ENCODE data around the gene CFAP61. TPM values are rescaled to one million over a fixed set of nuclear protein-coding genes. Genes with fewer than 3 reads are reported as not detected.

Gene CFAP61
- polyA plus RNA-seq, 1 of the 3 experiments (the other 2 are of a cell fraction), result 0.26 TPM

GRCh38 chr20:20396794-20397193 is 344.5 kb downstream of the CFAP61 start:
- POLR2A ChIA-PET, result no interaction called here
- H2AFZ ChIP-seq (ENCODE audit: low read depth), result no peak overlapping the region
- H3K9ac ChIP-seq, result no peak overlapping the region
- DNase-seq, result no peak
- WGBS (ENCODE audit: low lambda C conversion rate), result 87% methylated on average over 3 of the region's 3 CpGs
- no peaks in the 10 kb centered on the region for H3K4me1 ChIP-seq (ENCODE audit: control insufficient read depth in 1 of 2, insufficient read depth in 2 of 2, low read depth in 1 of 2, low read length in 1 of 2)
- no peak overlapping the region for H3K27ac ChIP-seq (ENCODE audit: low read depth in 2 of 2, low read length in 1 of 2)
- H3K36me3 ChIP-seq (replicated peaks in 1 of 2; ENCODE audit: control insufficient read depth in 1 of 2, insufficient read depth in 2 of 2, low read length in 1 of 2), result no peaks in the 10 kb centered on the region
- H3K27me3 ChIP-seq (ENCODE audit: insufficient read depth), result no peaks in the 10 kb centered on the region
- TF ChIP-seq MAX (IDR thresholded peaks at IDR 0.05; ENCODE audit: low read depth), result no peak
- no peak for TF ChIP-seq GABPA (IDR thresholded peaks at IDR 0.05; ENCODE audit: low read depth)
- no peak for TF ChIP-seq PBX3 (IDR thresholded peaks at IDR 0.05)
- TF ChIP-seq TCF12 (IDR thresholded peaks at IDR 0.05), result no peak
- no peak for TF ChIP-seq GATA2 (CRISPR knock-in tag; IDR thresholded peaks at IDR 0.05)
- no peak for TF ChIP-seq RCOR1 (IDR thresholded peaks at IDR 0.05; ENCODE audit: low read length)
- TF ChIP-seq SIN3A (IDR thresholded peaks at IDR 0.05; ENCODE audit: borderline replicate concordance, low read depth, low read length), result no peak
- TF ChIP-seq MXI1 (IDR thresholded peaks at IDR 0.05; ENCODE audit: low read depth, low read length), result no peak
- no peak for TF ChIP-seq EZH2phosphoT487 (IDR thresholded peaks at IDR 0.05; ENCODE audit: borderline replicate concordance, low read depth)
- TF ChIP-seq RFX5 (IDR thresholded peaks at IDR 0.05; ENCODE audit: low read length), result no peak
- no peaks in the 10 kb centered on the region for H3F3A ChIP-seq (replicated peaks; ENCODE audit: insufficient read depth)
- no peaks in the 10 kb centered on the region for H3K9me3 ChIP-seq
- no peaks in the 10 kb centered on the region for H3K79me2 ChIP-seq (ENCODE audit: insufficient read depth)
- no peaks in the 10 kb centered on the region for H3K9me2 ChIP-seq
- no peak overlapping the region for H3K4me3 ChIP-seq (ENCODE audit: low read depth in 2 of 2, low read length in 1 of 2)
- no peaks in the 10 kb centered on the region for H4K20me1 ChIP-seq (ENCODE audit: insufficient read depth)
- CTCF ChIA-PET, result interaction anchor here (1.0 to 1.5 kb wide), 2 partner anchors 29 to 197 kb away, joined by 4 to 5 read pairs; no protein-coding TSS in a partner anchor
- no peak overlapping the region for H3K4me2 ChIP-seq

- WGBS (ENCODE audit: low lambda C conversion rate), result 88% methylated on average over 6 of the region's 7 CpGs
- ChIA-PET CTCF (no interaction called here), POLR2A (no interaction called here)
- Histone ChIP-seq H3K4me1 (ENCODE audit: control insufficient read depth in 1 of 2, insufficient read depth in 2 of 2, low read depth in 1 of 2, low read length in 1 of 2) (no peaks in the 10 kb centered on the region), H3K79me2 (ENCODE audit: insufficient read depth) (no peaks in the 10 kb centered on the region), H3K9ac (no peak overlapping the region), H3K27me3 (ENCODE audit: insufficient read depth) (no peaks in the 10 kb centered on the region), H3F3A (replicated peaks; ENCODE audit: insufficient read depth) (no peaks in the 10 kb centered on the region), H3K27ac (ENCODE audit: low read depth in 2 of 2, low read length in 1 of 2) (no peak overlapping the region), H4K20me1 (ENCODE audit: insufficient read depth) (no peaks in the 10 kb centered on the region), H3K4me3 (ENCODE audit: low read depth in 2 of 2, low read length in 1 of 2) (no peak overlapping the region), H3K9me3 (no peaks in the 10 kb centered on the region), H2AFZ (ENCODE audit: low read depth) (no peak overlapping the region), H3K9me2 (no peaks in the 10 kb centered on the region), H3K36me3 (replicated peaks in 1 of 2; ENCODE audit: control insufficient read depth in 1 of 2, insufficient read depth in 2 of 2, low read length in 1 of 2) (no peaks in the 10 kb centered on the region), H3K4me2 (no peak overlapping the region)
- DNase-seq, result no peak
- TF ChIP-seq ZBTB33 (IDR thresholded peaks at IDR 0.05; ENCODE audit: borderline replicate concordance, low read depth), result no peak
- no peak for TF ChIP-seq TEAD4 (IDR thresholded peaks at IDR 0.05; ENCODE audit: borderline replicate concordance, insufficient read depth)
- TF ChIP-seq NFIC (IDR thresholded peaks at IDR 0.05; ENCODE audit: borderline replicate concordance), result no peak
- TF ChIP-seq USF2 (IDR thresholded peaks at IDR 0.05; ENCODE audit: borderline replicate concordance, low read depth, low read length), result no peak
- no peak for TF ChIP-seq EP300 (IDR thresholded peaks at IDR 0.05; ENCODE audit: borderline replicate concordance in 1 of 2, low read depth in 1 of 2, low read length in 1 of 2)
- no peak for TF ChIP-seq IRF3 (IDR thresholded peaks at IDR 0.05; ENCODE audit: low read depth, low read length)
- TF ChIP-seq SIN3A (IDR thresholded peaks at IDR 0.05; ENCODE audit: borderline replicate concordance, low read depth, low read length), result no peak
- no peak for TF ChIP-seq REST (IDR thresholded peaks at IDR 0.05; ENCODE audit: low read depth, low read length)
- TF ChIP-seq ELF1 (IDR thresholded peaks at IDR 0.05), result no peak
- no peak for TF ChIP-seq MXI1 (IDR thresholded peaks at IDR 0.05; ENCODE audit: low read depth, low read length)
These were observed 345.8 kb downstream of the CFAP61 start for GRCh38 chr20:20398123-20398522.
